GM12872 (cell line): ENCODE data around the gene DDX20.

Source experiments
- CTCF ChIP-seq: IDR thresholded peaks from 3 replicates; pipeline ENCODE4 v1.5.1; 2011; ENCODE audit warnings: low read depth, mild to moderate bottlenecking, low read length, moderate library complexity; ENCODE audit not compliant: insufficient read depth

Gene DDX20

GRCh38 chr1:111738436-111739193 is 17.1 kb upstream of the DDX20 start:
- no peak for TF ChIP-seq CTCF

DNA sequence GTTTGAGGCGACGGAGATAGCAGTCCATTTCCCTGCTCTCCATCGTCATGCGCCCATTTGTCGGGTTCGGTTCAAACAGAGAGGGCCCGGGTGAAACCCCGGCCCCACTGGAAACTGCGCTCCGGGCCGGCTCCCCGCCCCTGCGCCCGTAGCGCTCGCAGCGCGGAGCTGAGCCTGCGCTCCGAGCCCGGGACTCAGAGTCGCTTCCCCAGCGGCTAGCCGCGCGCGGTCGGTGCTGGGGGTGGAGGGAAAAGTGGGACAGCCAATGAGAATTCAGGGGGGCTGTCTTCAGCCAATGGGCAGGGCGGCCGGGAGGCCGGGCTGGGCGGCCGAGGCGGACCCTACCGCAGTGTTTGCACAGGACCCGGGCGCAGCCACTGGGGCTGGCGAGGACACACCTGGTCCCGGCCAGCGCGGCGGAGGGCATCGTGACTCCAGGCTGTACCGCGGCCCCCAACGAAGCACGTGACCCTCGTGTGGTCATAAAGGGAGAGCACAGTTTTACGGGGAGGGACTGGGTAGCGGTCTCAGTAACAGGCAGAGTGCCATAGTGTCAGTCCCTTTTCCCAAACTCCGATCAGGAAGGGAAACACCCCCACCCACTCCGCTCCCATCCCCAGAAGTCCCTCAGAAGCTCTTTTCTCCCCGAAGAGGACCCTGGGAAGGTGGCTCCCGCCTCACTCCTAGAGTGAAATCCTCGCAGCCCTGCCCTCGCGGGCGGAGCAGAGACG is 16.3 kb upstream of the DDX20 start, which contains the start of gene INKA2:
TSS of gene INKA2 (minus strand) at position 202 of the 731 bp plus-strand sequence. CDS start at position 49, 153 bp downstream.
- 0 out of 3 replicates have a peak, but pooled peaks have one; percentile 1 for TF ChIP-seq CTCF

DNA sequence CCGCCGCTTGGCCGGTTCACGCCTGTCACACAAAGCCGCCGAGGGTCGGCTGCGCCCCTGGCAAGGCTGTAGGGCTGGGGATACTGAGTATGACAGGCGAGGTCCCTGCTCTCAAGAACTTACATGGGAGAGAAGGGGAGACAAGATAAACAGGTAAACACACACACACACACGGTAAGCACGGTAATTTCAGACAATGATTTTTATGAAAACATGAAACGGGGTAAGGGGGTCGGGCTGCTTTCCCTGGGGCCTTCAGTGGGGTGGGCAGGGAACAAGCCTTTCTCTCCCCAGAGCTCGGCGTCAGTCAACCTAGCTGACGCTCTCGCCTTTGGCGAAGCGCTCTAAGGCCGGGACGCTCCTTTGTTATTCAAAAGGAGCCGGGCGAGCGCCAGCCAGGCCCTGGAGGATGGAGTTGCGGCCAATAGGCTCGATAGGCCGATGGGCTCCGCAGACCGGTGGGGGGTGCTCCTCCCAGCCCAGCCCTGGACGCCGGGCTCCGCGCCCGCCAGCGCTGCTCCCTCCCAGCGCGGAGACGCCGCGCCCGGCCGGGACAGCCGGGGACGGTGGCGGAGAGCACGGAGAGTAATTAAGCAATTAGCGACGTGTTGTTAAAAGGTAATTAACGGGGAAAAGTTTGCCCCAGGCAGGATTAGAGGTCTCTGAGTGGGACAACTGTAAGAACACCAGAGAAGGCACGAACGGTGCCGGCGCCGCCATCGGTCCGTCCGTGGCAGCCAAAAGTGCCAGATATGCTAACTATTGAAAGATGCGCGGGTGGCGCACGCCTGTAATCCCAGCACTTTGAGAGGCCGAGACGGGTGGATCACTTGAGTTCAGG is 15.6 kb upstream of the DDX20 start:
- 0 out of 3 replicates have a peak, but pooled peaks have one; percentile 0 for TF ChIP-seq CTCF

GRCh38 chr1:111742938-111743549 is 12.7 kb upstream of the DDX20 start:
- no peak for TF ChIP-seq CTCF

- TF ChIP-seq CTCF = no peak
Observed at GRCh38 chr1:111743679-111744101, 12.0 kb upstream of the DDX20 start.

GRCh38 chr1:111745675-111746613 is 9.8 kb upstream of the DDX20 start:
- TF ChIP-seq CTCF = no peak
